Kasumi-1 (cell line): Measurements from ENCODE around the gene SIGLEC11.
"Not testable (repeated sequence)": the region's sequence is repeated elsewhere in the genome, so short reads cannot be mapped to it uniquely, and the experiment has no call there.

Experiments
- DNase-seq, 2 experiments: peaks; one replicate each; lab custom pipeline; 2025; lab: John Stamatoyannopoulos, UW

The SIGLEC11 gene, protein sequence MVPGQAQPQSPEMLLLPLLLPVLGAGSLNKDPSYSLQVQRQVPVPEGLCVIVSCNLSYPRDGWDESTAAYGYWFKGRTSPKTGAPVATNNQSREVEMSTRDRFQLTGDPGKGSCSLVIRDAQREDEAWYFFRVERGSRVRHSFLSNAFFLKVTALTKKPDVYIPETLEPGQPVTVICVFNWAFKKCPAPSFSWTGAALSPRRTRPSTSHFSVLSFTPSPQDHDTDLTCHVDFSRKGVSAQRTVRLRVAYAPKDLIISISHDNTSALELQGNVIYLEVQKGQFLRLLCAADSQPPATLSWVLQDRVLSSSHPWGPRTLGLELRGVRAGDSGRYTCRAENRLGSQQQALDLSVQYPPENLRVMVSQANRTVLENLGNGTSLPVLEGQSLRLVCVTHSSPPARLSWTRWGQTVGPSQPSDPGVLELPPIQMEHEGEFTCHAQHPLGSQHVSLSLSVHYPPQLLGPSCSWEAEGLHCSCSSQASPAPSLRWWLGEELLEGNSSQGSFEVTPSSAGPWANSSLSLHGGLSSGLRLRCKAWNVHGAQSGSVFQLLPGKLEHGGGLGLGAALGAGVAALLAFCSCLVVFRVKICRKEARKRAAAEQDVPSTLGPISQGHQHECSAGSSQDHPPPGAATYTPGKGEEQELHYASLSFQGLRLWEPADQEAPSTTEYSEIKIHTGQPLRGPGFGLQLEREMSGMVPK

DNA sequence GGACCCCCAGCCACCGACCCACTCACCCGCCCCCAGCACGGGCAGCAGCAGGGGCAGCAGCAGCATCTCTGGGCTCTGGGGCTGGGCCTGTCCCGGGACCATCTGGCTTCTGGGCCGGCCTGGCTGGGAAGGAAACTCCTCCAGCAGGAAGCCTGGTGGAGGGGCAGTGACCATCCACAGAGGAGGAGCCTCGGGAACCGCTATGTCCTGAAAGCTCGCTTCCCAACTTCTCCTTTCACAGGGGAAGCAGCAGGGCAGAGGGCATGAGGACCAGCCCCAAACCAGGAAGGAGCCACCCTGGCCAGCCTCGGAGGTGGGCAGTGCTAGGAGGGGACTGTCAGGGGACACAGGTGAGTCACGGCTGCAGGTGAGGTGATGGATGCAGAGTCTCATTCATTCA is at the start of gene SIGLEC11:
SIGLEC11 (minus strand) TSS at position 193 of the 400 bp plus-strand sequence; CDS start at position 102, 91 bp downstream.
- DNase-seq: not testable (repeated sequence)

DNA sequence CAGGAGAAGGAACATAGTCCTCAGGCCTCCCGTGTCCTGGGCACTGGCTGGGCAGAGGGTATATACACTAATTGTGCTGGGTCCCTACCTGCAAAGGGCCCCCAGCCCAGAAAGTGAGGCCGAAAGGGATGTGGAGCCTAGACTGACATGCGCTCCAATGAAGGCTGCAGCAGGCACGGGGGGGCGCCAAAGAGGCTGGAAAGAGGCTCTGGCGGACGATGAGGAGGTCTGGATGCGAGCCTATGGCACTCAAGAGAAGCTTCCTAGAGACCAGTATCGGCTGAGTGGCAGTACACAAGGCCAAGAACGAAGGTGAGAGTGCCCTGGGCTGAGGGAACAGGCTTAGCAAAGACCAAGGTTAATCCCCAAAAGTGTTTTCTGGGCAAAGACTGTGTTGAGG is 47.6 kb upstream of the SIGLEC11 start:
- peak in 1 of 2 experiments; percentile 9 for DNase-seq

DNA sequence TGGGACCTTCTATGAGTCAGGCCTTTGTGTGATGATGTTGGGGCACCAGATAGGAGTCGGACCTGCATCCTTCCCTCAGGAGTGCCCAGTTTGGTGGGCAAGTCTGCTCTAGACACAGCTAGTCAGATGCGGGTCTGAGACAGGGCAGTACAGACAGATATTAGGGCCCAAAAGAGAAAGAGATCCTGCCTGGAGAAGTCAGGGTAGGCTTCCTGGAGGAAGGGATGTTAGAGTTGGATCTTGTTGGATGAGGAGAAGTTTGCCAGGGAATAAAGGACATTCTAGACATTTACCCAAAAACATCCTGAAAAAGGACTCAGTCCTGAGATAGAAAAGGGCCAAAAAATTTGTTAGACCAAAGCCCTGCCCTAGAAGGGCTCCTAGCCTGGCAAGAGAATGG is 47.0 kb upstream of the SIGLEC11 start:
- no peak for DNase-seq

DNA sequence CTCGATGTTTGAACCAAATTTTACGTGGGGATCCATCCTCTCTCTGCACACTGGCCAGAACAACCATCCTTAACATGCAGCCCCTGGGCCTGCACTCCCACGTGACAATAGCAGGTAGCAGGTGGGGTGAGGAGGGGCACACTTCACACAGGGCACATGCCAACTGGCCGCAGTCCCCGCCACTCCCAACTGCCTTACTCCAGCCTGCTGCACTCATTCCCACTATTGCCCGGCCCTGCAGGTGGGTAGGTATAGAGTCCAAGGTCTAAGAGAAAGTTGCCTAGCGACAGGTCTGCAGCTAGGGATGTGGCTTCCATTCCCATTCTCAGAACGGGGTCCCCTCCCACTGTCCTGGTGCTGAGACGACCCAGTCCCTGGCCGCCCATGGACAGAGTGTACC is 46.2 kb upstream of the SIGLEC11 start:
- no peak for DNase-seq

DNA sequence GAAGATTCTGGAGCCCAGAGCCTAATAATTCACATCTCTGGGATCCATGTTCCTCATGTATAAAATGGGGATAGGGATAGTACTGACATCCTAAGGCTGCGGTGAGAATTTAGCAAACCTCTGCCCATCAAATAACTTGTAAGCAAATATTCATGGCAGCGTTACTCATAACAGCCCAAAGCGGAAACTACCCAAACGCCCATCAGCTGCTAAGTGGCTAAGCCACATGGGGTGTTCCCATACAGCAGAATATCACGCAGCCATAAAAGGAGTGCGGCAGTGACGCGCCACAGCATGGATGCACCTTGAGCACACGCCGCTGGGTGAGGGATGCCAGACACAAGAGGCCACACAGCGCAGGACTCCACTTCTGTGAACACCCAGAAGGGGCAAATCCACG is 44.5 kb upstream of the SIGLEC11 start:
- DNase-seq: no peak

DNA sequence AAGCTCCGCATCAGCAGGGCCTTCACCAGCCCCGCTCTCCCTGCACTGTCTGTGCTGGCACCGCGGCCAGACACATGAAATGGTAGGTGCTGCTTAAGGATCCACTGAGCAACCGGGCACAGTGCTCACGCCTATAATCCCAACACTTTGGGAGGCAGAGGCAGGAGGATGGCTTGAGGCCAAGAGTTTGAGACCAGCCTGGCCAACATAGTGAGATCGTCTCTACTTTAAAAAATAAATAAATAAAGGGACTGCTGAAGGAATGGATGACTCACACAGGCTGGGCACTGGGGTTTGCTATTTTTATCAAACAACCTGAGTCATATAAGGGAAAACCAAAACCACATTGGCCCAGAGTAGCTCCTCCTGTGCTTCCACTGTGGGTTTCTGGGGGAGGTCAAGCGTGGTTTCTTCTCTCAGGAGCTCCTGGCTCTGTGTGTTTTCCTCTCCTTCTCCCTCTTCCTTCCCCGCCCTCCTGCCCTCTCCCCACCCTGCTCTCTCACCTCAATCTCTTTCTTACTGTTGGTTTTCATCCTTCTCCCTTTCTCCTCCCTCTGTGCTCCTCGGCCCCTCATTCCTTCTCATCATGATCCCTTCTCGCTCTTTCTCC is 42.9 kb upstream of the SIGLEC11 start:
- peak; percentile 69 to 75 for DNase-seq

DNA sequence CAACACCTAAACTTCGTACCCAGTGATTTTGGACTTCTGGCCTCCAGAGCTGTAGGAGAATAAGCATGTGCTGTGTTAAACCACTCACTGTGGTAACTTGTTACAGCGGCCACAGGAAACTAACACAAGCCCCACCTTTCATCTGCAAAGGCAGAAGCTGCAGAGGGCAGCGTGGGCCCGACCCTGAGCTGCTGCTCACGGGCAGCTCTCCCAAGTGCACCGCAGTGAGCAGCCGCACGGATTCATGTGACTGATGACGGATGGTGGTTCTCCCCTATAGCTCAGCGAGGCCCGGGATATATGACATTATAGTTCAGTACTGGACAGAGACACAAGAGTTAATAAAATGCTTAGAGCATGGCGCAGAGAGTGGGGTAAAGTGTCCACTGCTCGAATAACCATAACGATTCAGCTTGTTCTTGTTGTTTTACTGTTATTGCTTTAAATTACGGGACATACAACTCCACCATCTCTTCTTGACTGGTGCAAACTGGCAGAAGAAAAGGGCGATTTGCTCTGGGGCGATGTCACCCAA is 42.3 kb upstream of the SIGLEC11 start:
- no peak for DNase-seq

DNA sequence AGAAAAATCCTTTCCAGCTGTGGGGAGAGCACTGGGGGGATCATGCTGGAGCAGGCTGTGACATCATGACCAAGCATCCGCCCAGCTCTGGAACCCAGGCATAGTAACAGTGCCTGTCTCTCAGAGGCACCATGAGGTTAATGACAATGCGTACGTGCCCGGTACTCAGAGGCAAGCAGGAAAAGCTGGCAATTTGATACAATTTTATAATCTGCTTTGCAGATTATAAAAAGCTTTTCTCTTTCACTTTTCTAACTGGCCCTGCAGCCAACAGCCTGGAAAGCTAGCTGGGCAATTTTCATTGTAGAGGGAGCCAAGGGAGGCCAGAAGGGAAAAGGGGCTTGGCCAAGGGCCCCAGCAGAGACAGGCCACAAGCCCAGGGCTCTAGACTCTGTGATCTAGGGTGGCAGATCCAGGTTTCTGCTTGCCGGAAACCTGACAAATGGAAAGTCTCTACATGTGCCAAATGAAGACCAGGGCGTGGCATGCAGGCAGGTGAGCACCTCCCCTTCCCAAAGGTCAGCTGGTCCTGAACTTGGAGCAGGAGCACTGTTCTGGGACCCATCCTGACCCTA is 41.5 kb upstream of the SIGLEC11 start:
- no peak for DNase-seq

DNA sequence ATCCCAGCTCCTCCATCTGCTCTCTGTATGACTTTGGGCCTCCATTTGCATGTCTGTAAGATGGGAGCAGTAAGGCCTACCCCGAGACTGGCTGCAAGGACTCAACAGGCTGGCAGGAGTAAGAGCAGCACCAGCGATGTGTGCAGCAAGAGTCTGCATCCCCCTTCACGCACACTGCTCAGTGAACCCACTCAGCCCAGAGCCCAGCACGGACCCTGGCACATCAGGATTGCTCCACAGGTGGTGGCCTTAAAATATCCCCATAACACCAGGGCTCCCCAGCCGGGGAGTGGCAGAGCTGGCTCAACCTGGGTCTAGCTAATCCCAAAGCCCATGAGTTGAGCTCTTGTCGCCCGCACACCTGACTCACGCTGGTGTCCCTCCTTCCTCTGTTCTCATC is 40.8 kb upstream of the SIGLEC11 start:
- no peak for DNase-seq

DNA sequence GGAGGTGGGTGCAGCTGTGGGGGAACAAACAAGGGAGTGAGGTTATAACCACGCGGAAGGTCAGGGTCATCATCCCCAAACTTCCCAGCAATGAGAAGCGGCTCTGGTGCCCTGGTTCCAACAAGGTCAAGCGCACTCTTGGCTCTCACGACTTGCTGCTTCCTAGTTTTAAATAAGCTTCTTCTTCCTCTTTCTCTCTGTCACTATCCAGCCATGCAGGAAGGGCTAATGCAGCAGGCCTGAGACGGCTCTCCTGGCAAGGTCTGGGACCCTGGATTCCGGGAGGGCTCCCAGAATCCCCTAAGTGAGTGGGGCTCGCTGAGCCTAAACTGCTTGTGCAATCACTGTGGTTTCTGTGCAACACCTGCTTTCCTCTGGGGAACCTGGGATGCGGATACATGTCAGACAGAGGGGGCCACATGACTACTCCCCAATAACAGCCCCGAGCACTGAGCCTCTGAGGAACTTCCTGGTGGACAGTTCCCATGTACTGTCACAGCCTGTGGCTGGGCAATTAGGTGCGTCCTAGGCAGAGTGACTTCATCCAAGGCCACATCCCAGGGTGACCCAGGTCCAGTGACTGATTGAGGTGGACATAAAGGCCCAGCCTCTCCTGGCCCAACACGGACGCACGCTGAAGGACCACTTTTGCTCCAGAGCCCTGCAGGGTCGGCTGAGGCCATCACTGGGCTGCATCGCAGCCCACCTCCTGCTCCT is 40.0 kb upstream of the SIGLEC11 start:
- DNase-seq: peak; percentile 7 to 9

DNA sequence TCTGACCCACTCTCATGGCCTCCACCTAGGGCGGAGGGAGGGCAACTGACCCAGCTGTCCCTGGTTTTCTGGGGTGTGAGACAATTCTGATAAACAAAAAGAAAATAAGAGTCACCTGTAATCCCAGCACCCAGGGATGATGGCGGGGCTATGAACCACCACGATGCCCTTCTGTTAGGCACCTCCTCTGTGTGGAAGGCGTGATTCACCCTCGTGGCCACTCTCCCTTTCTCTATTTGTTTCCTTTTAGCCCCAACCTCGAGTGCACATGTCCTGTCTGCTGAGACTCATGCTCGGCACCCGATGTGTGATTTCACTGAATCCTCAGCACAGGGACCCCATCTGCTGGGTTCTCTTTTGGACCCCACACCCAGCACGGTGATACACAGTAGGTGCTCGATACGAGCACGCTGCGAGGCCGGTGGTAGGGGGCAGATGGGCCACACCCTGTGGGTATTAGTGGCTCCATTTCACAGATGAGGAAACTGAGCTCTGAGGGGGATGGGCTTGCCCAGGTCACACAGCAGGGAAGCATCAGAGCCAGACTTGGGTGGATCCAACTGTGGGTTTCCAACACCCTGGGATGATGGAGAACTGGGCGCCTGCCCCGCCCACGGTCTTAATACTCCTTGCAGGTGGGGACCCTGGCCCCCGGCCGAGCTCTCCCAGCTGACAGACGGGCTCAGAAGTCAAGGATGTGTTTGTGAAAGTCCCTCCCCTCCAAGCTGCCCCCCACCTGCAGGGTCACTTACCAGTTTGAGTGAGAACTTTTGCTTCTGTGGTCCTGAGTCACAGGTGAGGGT is 39.3 kb upstream of the SIGLEC11 start:
- no peak for DNase-seq

DNA sequence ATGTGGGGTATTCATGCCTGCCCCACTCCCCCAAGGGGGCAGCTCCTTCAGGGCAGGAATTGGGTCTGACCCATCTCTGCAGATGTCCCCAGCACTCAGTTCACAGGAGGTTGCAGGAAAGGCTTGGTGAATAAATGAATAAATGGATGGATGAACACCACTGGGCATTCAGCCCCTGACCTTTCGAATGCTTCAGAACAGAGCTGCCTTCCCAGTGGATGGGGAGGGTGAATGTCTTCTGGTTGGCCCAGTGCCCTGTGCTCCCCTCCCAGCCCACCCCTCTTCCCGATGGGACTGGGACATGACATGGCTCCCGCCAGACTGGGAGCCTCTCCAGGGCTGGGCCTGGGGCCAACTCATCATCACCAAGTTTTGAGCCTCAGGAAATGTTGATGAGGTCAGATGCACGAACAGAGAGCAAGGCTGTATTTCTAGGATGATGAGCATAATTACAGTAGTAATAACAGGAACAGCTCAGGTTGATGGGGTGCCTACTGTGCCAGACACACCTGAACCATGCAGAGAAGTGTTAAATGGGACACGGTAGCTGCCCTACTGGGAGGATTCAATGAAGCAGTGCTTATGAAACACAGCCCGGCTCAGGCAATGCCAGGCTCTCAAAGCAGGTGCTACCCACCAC is 38.5 kb upstream of the SIGLEC11 start:
- no peak for DNase-seq

DNA sequence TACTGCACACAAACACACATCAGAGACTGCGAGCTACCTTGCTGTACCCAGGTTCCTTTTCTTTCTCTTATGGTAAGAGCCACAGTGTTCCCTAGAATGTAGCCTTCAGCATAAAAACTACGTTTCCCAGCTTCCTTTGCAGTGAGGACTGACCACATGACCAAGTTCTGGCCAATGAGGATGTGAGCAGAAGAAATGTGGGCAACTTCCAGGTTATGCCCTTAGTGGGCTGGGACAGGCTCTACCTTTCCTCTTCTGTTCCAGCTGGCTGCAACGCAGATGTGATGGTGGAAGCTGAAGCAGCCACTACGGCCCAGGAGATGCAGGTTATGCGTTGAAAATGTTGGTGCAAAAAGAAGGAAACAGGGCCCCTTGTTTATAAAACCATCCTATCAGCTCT is 36.7 kb upstream of the SIGLEC11 start:
- DNase-seq: peak; percentile 38 to 43

DNA sequence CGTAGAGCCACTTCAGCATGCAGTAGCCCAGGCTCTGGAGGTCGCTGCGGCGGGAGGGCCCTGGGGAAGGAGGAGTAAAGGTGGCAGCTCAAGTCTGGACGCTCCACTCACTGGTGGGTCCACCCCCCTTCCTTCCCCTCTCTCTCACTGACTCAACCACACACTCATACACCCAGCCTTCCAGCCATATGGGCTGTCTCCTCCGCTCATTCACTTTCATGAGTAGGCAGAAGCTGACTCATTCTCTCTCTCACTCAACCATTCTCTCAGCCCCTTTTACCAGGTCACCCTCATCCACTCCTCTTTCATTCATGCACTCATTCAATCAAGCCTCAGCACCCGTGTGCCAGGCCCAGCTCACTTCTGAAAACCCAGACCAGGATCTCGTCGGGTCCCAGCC is 27.5 kb upstream of the SIGLEC11 start:
- no peak for DNase-seq

DNA sequence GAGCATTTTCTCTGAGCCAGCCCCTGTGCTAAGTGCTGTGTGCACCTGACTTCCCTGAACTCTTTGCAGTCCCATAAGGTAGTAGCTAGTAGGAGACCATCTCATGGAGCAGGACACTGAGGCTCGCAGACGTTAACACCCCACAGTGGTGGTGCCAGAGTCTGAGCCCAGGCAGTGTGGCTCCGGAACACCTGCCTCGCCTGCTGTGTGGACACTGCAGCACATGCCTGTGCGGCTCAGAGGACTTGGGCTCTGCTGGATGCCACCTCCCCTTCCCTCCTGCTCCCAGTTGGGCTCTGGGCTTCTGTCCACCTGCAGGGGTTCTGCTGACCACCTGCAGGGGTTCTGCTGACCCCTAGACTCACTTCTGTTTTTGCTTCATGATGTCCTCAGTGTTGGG is 27.0 kb upstream of the SIGLEC11 start:
- DNase-seq: no peak

DNA sequence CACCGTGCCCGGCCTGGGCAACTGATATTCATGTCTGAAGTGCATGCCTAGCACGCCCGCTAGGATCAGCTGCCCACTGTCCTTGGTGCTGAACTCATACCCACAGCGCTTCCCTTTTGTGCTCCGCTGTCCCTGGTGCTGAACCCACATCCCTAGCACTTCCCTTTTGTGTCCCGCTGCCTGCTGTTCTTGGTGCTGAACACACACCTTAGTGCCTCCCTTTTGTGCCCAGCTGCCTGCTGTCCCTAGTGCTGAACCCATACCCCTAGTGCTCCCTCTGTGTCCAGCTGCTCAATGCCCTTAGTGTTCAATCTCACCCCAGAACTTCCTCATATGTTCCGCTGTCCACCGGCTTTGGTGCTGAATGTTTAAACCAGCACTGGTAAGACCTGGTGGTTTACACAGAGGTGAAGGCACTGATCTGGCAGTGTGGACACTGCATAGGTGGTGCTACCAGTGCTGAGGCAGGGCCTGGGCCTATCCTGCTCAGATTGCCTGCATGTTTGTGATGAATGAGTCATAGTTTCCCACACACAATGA is 26.3 kb upstream of the SIGLEC11 start:
- peak; percentile 98 to 99 for DNase-seq

DNA sequence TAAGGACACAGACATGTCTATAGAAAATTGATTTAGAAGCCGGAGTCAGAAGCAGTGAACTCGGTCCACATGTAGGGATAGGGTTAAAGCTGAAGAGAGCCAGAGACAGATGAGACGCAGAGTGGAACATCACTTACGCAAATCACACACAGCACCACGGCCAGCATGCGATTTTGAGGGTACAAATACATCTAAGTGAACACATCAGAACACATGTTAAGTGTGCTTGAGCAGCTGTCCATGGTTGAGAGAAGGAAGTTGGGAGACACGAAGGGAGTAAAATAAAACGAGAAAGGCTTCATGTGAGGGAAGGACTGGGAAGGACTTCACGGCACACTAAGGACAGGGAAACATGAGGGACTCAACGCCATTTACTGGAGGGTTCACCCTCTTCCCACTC is 25.4 kb upstream of the SIGLEC11 start:
- no peak for DNase-seq

DNA sequence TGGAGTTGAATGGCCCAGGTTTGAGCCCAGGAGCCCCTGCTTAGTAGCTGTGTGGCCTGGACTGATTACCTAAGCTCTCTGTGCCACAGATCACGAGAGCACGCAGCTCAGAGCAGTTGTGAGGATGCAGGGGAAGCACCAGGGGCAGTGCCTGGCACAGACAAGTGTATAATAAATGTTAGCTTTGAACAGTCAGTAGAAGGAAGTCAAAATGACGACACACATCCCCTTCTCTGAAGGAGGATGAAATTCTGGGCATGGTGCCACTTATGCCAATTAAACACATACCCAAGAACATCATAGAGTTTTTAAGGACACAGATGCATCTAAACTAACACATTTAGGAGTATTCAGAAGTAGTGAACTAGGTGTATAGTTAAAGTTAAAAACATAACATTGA is 24.9 kb upstream of the SIGLEC11 start:
- peak in 1 of 2 experiments; percentile 4 for DNase-seq

DNA sequence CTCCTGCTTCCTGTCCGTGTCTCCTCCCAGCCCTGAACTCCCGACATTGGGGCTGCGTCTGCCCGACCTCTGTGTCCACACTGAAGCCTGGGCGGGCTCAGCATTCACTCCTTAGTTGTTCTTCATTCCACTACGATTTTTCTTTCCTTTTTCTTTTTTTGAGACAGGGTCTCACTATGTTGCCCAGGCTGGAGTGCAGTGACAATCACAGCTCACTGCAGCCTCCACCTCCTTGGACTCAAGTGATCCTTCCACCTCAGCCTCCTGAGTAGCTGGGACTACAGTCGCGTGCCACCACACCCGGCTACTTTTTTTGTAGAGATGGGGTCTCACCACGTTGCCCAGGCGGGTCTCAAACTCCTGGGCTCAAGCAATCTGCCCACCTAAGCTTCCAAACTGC is 23.5 kb upstream of the SIGLEC11 start:
- no peak for DNase-seq

DNA sequence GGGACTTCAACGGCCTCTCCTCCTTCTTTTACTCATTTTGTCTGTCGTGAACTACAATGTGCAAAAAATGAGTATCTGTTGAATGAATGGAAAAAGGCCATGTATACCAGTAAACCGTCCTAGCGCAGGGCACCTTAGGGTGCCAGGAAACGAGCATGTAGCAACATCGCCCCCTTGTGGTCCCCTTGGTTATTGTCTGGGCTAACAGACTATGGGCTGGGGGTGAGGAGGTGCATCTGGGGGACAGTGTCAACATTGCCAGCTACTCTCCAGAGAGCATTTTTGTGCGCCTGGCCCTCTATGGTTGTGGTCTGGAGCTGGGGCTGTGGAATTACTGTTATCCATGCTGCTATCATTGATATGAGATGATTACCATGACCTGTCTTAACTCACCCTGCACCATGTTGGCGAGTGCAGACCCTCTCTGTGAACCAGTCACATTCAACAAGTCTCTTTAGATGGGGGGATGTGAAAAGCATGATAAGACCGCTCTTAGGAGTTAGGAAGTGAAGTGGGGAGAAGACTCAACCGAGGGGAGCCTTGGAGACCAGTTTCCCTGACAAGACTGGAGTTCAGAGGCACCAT is 22.8 kb upstream of the SIGLEC11 start:
- DNase-seq: peak; percentile 76 to 81
